Measurements from ENCODE around the gene ILK.

GRCh38 chr11:6563667-6564066, 39.9 kb upstream of the ILK start:
- TF ChIP-seq EZH2phosphoT487 (conservative IDR thresholded peaks at IDR 0.05; ENCODE audit: low read length) (no peak), CTCF (IDR thresholded peaks at IDR 0.05; ENCODE audit: insufficient read depth, low read length, poor library complexity, severe bottlenecking) (no peak)
